Testis (tissue), 3 donors: ENCODE results near the gene DCK. TPM values are rescaled to one million over a fixed set of nuclear protein-coding genes. Genes with fewer than 3 reads are reported as not detected.

Experiments used
- DNase-seq: peaks from one replicate; pipeline ENCODE4 v3.0.0-alpha.2; 2019
- H3K27ac ChIP-seq, 2 donors: fragments of 200-600 bp; sonication (generic); one replicate each; pipeline ENCODE4 v1.5.1; 2019
- H3K27me3 ChIP-seq: fragments of 200-600 bp; sonication (generic); one replicate; pipeline ENCODE4 v1.5.1; 2019
- H3K36me3 ChIP-seq: fragments of 200-600 bp; sonication (generic); one replicate; pipeline ENCODE4 v1.5.1; 2017; ENCODE audit warnings: low read depth; ENCODE audit errors: missing control alignments
- H3K4me1 ChIP-seq: fragments of 200-600 bp; sonication (generic); one replicate; pipeline ENCODE4 v1.5.1; 2019
- H3K4me3 ChIP-seq, 2 donors: fragments of 200-600 bp; sonication (generic); one replicate each; pipeline ENCODE4 v1.5.1; 2017 to 2019
- H3K9me3 ChIP-seq: fragments of 200-600 bp; sonication (generic); one replicate; pipeline ENCODE4 v1.5.1; 2017
- POLR2A ChIP-seq: fragments of 450-650 bp; IDR thresholded peaks from one replicate; pipeline ENCODE4 v1.6.1; 2017; ENCODE audit warnings: antibody characterized with exemption, mild to moderate bottlenecking, moderate library complexity
- WGBS, 2 donors: methylation state at CpG; one replicate each; pipeline ENCODE4 v1.1.5; 2018; 5-methylcytosine and 5-hydroxymethylcytosine counted together
- intact Hi-C: fragments of 100-400 bp; cut with DNase I; formaldehyde crosslinking; loops from one replicate; pipeline ENCODE4 v1.15.1; 2023; ENCODE audit warnings: low total_unique reads
- polyA plus RNA-seq: library from polyadenylated mRNA; stranded (reverse); fragments of 350-450 nt; fragmentation: Illumina TruSeq; extraction: RNeasy Lipid Tissue Mini Kit (QIAGEN cat#74804); gene quantifications from one replicate; pipeline ENCODE4 v1.2.3, GENCODE V29; 2014; ENCODE audit warnings: low read depth, low replicate concordance; ENCODE audit not compliant: insufficient read depth
- total RNA-seq, 2 donors: library from RNA; depleted of rRNA; stranded (reverse); fragments of >200 nt; gene quantifications; one replicate each; pipeline ENCODE4 v1.2.3, GENCODE V29; 2016
- TF ChIP-seq, protein P1 (sequence below), 3 experiments: fragments of 450-650 bp in 2 of 3; fragments of 200-600 bp in 1 of 3; sonication (generic) in 1 of 3; IDR thresholded peaks; one replicate each; pipeline ENCODE4 v1.5.1; 2016 to 2019; ENCODE audit warnings: antibody characterized with exemption in 3 of 3, mild to moderate bottlenecking in 2 of 3, moderate library complexity in 1 of 3

The DCK gene
- total and polyA plus RNA-seq, 3 donors from 2014 or later = 12.8 to 14.6 (median 13.0) TPM

DNA sequence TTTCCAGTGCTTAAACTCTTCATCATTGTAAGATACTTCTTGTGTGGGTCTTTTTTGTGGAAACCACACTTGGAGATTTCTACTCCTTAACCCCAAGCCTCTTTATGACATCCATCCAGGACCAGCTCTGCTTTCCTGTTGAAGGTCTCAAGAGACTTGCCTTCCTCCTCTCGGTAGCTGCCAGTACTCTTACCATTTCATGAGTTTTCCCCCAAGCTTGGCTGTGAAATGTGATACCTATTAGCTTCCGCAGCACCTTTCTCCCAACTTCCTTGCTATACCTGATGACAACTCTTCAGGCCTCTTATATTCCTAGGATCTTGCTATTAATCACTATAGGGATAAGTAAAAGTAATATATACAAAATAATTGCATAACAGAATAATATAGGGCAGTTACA lies 1.9 kb upstream of the DCK start:
- intact Hi-C loops = no loop called here
- Histone ChIP-seq H3K9me3 (no peaks in the 10 kb centered on the region), H3K36me3 (no peaks in the 10 kb centered on the region), H3K27ac (no peak overlapping the region), H3K4me1 (peaks cover 3% of the 10 kb centered on the region), H3K27me3 (no peaks in the 10 kb centered on the region), H3K4me3 (no peak overlapping the region)
- WGBS, 2 donors = 56 to 58% methylated on average over 2 of the region's 2 CpGs
- TF ChIP-seq, protein P1, sequence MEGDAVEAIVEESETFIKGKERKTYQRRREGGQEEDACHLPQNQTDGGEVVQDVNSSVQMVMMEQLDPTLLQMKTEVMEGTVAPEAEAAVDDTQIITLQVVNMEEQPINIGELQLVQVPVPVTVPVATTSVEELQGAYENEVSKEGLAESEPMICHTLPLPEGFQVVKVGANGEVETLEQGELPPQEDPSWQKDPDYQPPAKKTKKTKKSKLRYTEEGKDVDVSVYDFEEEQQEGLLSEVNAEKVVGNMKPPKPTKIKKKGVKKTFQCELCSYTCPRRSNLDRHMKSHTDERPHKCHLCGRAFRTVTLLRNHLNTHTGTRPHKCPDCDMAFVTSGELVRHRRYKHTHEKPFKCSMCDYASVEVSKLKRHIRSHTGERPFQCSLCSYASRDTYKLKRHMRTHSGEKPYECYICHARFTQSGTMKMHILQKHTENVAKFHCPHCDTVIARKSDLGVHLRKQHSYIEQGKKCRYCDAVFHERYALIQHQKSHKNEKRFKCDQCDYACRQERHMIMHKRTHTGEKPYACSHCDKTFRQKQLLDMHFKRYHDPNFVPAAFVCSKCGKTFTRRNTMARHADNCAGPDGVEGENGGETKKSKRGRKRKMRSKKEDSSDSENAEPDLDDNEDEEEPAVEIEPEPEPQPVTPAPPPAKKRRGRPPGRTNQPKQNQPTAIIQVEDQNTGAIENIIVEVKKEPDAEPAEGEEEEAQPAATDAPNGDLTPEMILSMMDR (IDR thresholded peaks at IDR 0.05) = no peak
- no peak for TF ChIP-seq POLR2A
- no peak for DNase-seq

DNA sequence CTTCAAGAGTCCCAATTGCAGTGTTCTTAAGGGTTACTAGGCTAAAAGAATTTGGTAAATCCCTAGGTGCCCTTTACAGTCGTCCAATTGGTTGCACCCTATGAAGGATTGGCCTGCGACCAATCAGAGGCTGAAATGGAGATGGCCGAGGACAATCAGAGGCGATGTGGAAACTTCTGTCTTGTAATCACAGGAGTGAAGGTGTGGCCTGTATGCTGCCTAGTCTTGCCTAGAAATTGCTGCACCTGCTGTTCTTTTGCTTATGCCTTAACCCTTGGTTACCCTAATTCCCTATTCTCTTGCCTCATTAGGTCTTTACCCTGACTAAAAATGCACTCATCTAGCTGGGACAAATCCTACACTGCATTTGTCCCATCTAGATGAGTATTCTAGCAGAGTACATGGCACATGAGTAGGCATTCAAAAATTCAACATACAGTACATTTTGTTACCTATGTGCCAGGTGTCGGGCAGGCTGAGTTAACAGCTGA lies 1.0 kb upstream of the DCK start:
- 49 to 62% methylated on average over 5 of the region's 5 CpGs for WGBS, 2 donors
- H3K36me3 ChIP-seq = no peaks in the 10 kb centered on the region
- H3K4me3 ChIP-seq = peak overlapping the region; percentile 70 to 86
- H3K9me3 ChIP-seq = no peaks in the 10 kb centered on the region
- peak overlapping the region in 1 of 2 donors; percentile 82 for H3K27ac ChIP-seq
- no peak for TF ChIP-seq POLR2A
- TF ChIP-seq, protein P1 (IDR thresholded peaks at IDR 0.05) = no peak
- no peaks in the 10 kb centered on the region for H3K27me3 ChIP-seq
- intact Hi-C loops = no loop called here
- no peak for DNase-seq
- peaks cover 3% of the 10 kb centered on the region for H3K4me1 ChIP-seq

DNA sequence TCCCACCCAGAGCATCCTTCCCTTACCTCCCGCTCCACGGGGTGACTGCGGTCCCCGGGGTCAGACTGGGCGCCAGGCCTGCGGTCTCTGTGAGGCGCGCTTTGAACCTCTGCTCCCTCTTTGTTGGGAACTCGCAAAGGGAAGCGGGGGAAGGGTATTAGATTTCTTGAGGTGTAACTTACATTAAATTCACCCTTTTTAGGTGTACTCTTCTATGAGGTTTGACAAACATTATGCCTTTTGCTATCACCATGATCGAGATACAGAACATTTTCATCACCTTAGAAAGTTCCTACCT lies 569 bp downstream of the DCK start:
- no peaks in the 10 kb centered on the region for H3K36me3 ChIP-seq
- peak overlapping the region; percentile 82 to 88 for H3K27ac ChIP-seq
- H3K27me3 ChIP-seq = no peaks in the 10 kb centered on the region
- WGBS, 2 donors = 0 to 2% methylated on average over 11 of the region's 11 CpGs
- peaks cover 3% of the 10 kb centered on the region for H3K4me1 ChIP-seq
- DNase-seq = no peak
- peak overlapping the region; percentile 70 to 86 for H3K4me3 ChIP-seq
- no peak for TF ChIP-seq POLR2A
- TF ChIP-seq, protein P1 (IDR thresholded peaks at IDR 0.05) = no peak
- intact Hi-C loops = no loop called here
- H3K9me3 ChIP-seq = no peaks in the 10 kb centered on the region

DNA sequence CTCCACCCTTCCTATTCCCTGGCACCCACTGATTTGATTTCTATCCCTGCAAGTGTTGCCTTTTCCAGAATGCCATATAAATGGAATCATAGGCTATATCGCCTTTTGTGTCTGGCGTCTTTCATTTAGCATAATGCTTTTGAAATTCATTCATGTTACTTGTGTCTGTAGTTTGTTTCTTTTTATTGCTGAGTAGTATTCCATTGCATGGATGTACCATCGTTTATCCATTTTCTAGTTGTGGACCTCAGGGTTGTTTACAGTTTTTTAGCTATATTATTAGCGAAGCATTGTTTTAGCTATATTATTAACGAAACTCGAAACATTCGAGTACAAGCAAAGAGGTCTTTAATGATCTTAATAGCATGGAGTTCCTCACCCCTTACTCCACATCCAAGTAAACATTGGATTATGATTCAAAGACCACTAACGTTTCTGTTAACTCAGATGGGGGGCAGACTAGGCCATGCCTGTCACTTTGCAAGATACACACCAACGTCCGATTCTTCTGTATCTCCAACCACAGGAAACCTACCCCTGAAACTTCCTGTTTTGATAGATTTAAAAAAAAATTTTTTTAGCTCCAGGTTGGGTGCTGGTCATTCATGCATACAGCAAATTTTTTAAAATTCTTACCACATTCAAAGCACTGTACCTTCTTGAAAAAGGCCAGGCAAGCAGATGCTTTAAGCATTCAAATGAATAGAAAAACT lies 1.1 kb downstream of the DCK start:
- WGBS, 2 donors = 38 to 64% methylated on average over 10 of the region's 10 CpGs
- no peaks in the 10 kb centered on the region for H3K27me3 ChIP-seq
- intact Hi-C loops = no loop called here

More for the DNA sequence above, 1.1 kb downstream of the DCK start:
- no peak for TF ChIP-seq POLR2A
- TF ChIP-seq, protein P1 (IDR thresholded peaks at IDR 0.05) = no peak
- DNase-seq = no peak
- Histone ChIP-seq H3K4me1 (peaks cover 3% of the 10 kb centered on the region), H3K27ac (peak overlapping the region; percentile 82 to 88), H3K4me3 (peak overlapping the region in 1 of 2 donors; percentile 86), H3K9me3 (no peaks in the 10 kb centered on the region), H3K36me3 (no peaks in the 10 kb centered on the region)
